Neural cell (in vitro differentiated cells): ENCODE data around the gene NLRX1. TPM values are rescaled to one million over a fixed set of nuclear protein-coding genes. Genes with fewer than 3 reads are reported as not detected.
"Not testable (repeated sequence)": the region's sequence is repeated elsewhere in the genome, so short reads cannot be mapped to it uniquely, and the experiment has no call there.

Experiments
- H2AFZ ChIP-seq: fragments of 200-600, 300-800 bp; sonication (generic), shearing (Covaris generic); 2 replicates; pipeline ENCODE4 v1.6.0; 2014; ENCODE audit warnings: low read depth, mild to moderate bottlenecking, antibody characterized with exemption, low read length, moderate library complexity
- H3F3A ChIP-seq: fragments of 200-600 bp; shearing (Covaris generic); 2 replicates; pipeline ENCODE4 v1.6.1; 2016; ENCODE audit warnings: mild to moderate bottlenecking, moderate library complexity, mixed read lengths, antibody characterized with exemption, low read length; ENCODE audit not compliant: insufficient read depth, poor library complexity, severe bottlenecking
- H3K27ac ChIP-seq: fragments of 200-600, 300-800 bp; sonication (generic), shearing (Covaris generic); 2 replicates; pipeline ENCODE4 v1.5.1; 2014; ENCODE audit warnings: mild to moderate bottlenecking, low read length, moderate library complexity
- H3K27me3 ChIP-seq: fragments of 300-800, 200-600 bp; sonication (generic), shearing (Covaris generic); 2 replicates; pipeline ENCODE4 v1.6.0; 2014; ENCODE audit warnings: mild to moderate bottlenecking, low read depth, low read length, moderate library complexity; ENCODE audit not compliant: insufficient read depth
- H3K36me3 ChIP-seq: fragments of 300-800, 200-600 bp; sonication (generic), shearing (Covaris generic); 2 replicates; pipeline ENCODE4 v1.5.1; 2014; ENCODE audit warnings: mild to moderate bottlenecking, antibody characterized with exemption, low read length, moderate library complexity; ENCODE audit not compliant: insufficient read depth
- H3K4me2 ChIP-seq: fragments of 300-800, 200-600 bp; sonication (generic), shearing (Covaris generic); 2 replicates; pipeline ENCODE4 v1.6.0; 2014; ENCODE audit warnings: mild to moderate bottlenecking, low read length
- H3K4me3 ChIP-seq: fragments of 300-800, 200-600 bp; sonication (generic), shearing (Covaris generic); 2 replicates; pipeline ENCODE4 v1.5.1; 2014; ENCODE audit warnings: mild to moderate bottlenecking, low read length, moderate library complexity
- H3K79me2 ChIP-seq: fragments of 200-600 bp; shearing (Covaris generic); replicated peaks from 2 replicates; pipeline ENCODE4 v1.6.0; 2014; ENCODE audit warnings: mild to moderate bottlenecking, low read length, moderate library complexity; ENCODE audit not compliant: insufficient read depth
- H3K9ac ChIP-seq: fragments of 300-800, 200-600 bp; sonication (generic), shearing (Covaris generic); 2 replicates; pipeline ENCODE4 v1.6.1; 2016; ENCODE audit warnings: mild to moderate bottlenecking, low read length, mixed read lengths
- H3K9me2 ChIP-seq: fragments of 200-600 bp; shearing (Covaris generic); 2 replicates; pipeline ENCODE4 v1.6.1; 2016; ENCODE audit warnings: mild to moderate bottlenecking, low read length, mixed read lengths; ENCODE audit not compliant: insufficient read depth
- H3K9me3 ChIP-seq: fragments of 200-600, 300-800 bp; sonication (generic), shearing (Covaris generic); 2 replicates; pipeline ENCODE4 v1.6.1; 2016; ENCODE audit warnings: mild to moderate bottlenecking, mixed run types, low read length, moderate library complexity, mixed read lengths
- H4K20me1 ChIP-seq: fragments of 200-600 bp; shearing (Covaris generic); 2 replicates; pipeline ENCODE4 v1.6.1; 2016; ENCODE audit warnings: mild to moderate bottlenecking, mixed run types; ENCODE audit not compliant: insufficient read depth
- EP300 ChIP-seq: fragments of 450-650 bp; conservative IDR thresholded peaks from 2 replicates; pipeline ENCODE4 v1.6.1; 2014; ENCODE audit warnings: antibody characterized with exemption, mild to moderate bottlenecking, moderate library complexity; ENCODE audit not compliant: poor library complexity, severe bottlenecking
- EZH2 ChIP-seq: fragments of 200-600, 300-800 bp; shearing (Covaris generic), sonication (generic); IDR thresholded peaks from 2 replicates; pipeline ENCODE4 v1.6.1; 2014; ENCODE audit warnings: antibody characterized with exemption, low read length, borderline replicate concordance, mild to moderate bottlenecking; ENCODE audit not compliant: insufficient read depth, poor library complexity, severe bottlenecking
- MXI1 ChIP-seq: fragments of 450-650 bp; conservative IDR thresholded peaks from 2 replicates; pipeline ENCODE4 v1.6.1; 2014; ENCODE audit warnings: antibody characterized with exemption, mild to moderate bottlenecking; ENCODE audit not compliant: poor library complexity, severe bottlenecking
- POLR2AphosphoS5 ChIP-seq: IDR thresholded peaks from 2 replicates; pipeline ENCODE4 v1.6.1; 2012
- RAD21 ChIP-seq: fragments of 450-650 bp; conservative IDR thresholded peaks from 2 replicates; pipeline ENCODE4 v1.6.1; 2014; ENCODE audit warnings: antibody characterized with exemption, mild to moderate bottlenecking, moderate library complexity
- SMC3 ChIP-seq: fragments of 450-650 bp; conservative IDR thresholded peaks from 2 replicates; pipeline ENCODE4 v1.6.1; 2014; ENCODE audit warnings: antibody characterized with exemption, mild to moderate bottlenecking, moderate library complexity; ENCODE audit not compliant: poor library complexity
- TAF1 ChIP-seq: IDR thresholded peaks from 2 replicates; pipeline ENCODE4 v1.6.1; 2012; ENCODE audit warnings: low read depth
- polyA plus RNA-seq: library from polyadenylated mRNA; depleted of rRNA; stranded (reverse); fragments of >200 nt; gene quantifications from 2 replicates; pipeline ENCODE4 v1.2.3, GENCODE V29; 2014
- TF ChIP-seq, protein P1 (sequence below): fragments of 450-650 bp; IDR thresholded peaks from 2 replicates; pipeline ENCODE4 v1.5.1; 2014; ENCODE audit warnings: antibody characterized with exemption, mild to moderate bottlenecking, moderate library complexity; ENCODE audit not compliant: poor library complexity, severe bottlenecking
- TF ChIP-seq, protein P2 (sequence below): IDR thresholded peaks from 2 replicates; pipeline ENCODE4 v1.6.1; 2012; ENCODE audit warnings: borderline replicate concordance

NLRX1 gene
- polyA plus RNA-seq, 1 donor from 2014 or later = 1.6 TPM

DNA sequence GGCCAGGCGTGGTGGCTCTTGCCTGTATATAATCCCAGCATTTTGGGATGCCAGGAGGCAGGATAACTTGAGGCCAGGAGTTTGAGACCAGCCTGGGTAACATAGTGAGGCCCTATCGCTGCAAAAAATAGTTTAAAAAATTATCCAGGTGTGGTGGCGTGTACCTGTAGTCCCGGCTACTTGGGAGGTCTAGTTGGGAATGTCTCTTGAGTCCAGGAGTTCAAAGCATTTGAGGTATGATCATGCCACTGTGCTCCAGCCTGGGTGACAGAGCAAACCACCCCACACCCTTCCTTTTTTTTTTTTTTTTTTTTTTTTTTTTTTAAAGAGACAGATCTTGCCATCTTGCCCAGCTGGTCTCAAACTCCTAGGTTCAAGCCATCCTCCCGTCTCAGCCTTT is 54.4 kb downstream of the NLRX1 start:
- no peaks in the 10 kb centered on the region for H3F3A ChIP-seq
- H3K4me3 ChIP-seq = no peak overlapping the region
- H3K27ac ChIP-seq = no peak overlapping the region
- H3K9me3 ChIP-seq = no peaks in the 10 kb centered on the region
- H3K9me2 ChIP-seq = no peaks in the 10 kb centered on the region
- no peak overlapping the region for H3K9ac ChIP-seq
- H3K27me3 ChIP-seq = no peaks in the 10 kb centered on the region
- no peaks in the 10 kb centered on the region for H4K20me1 ChIP-seq
- no peaks in the 10 kb centered on the region for H3K36me3 ChIP-seq
- H2AFZ ChIP-seq = no peak overlapping the region
- H3K4me2 ChIP-seq = no peak overlapping the region
- no peak for TF ChIP-seq MXI1
- TF ChIP-seq RAD21 = no peak
- TF ChIP-seq POLR2AphosphoS5 = no peak
- no peak for TF ChIP-seq EZH2
- TF ChIP-seq, protein P1, sequence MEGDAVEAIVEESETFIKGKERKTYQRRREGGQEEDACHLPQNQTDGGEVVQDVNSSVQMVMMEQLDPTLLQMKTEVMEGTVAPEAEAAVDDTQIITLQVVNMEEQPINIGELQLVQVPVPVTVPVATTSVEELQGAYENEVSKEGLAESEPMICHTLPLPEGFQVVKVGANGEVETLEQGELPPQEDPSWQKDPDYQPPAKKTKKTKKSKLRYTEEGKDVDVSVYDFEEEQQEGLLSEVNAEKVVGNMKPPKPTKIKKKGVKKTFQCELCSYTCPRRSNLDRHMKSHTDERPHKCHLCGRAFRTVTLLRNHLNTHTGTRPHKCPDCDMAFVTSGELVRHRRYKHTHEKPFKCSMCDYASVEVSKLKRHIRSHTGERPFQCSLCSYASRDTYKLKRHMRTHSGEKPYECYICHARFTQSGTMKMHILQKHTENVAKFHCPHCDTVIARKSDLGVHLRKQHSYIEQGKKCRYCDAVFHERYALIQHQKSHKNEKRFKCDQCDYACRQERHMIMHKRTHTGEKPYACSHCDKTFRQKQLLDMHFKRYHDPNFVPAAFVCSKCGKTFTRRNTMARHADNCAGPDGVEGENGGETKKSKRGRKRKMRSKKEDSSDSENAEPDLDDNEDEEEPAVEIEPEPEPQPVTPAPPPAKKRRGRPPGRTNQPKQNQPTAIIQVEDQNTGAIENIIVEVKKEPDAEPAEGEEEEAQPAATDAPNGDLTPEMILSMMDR = no peak
- TF ChIP-seq, protein P2, sequence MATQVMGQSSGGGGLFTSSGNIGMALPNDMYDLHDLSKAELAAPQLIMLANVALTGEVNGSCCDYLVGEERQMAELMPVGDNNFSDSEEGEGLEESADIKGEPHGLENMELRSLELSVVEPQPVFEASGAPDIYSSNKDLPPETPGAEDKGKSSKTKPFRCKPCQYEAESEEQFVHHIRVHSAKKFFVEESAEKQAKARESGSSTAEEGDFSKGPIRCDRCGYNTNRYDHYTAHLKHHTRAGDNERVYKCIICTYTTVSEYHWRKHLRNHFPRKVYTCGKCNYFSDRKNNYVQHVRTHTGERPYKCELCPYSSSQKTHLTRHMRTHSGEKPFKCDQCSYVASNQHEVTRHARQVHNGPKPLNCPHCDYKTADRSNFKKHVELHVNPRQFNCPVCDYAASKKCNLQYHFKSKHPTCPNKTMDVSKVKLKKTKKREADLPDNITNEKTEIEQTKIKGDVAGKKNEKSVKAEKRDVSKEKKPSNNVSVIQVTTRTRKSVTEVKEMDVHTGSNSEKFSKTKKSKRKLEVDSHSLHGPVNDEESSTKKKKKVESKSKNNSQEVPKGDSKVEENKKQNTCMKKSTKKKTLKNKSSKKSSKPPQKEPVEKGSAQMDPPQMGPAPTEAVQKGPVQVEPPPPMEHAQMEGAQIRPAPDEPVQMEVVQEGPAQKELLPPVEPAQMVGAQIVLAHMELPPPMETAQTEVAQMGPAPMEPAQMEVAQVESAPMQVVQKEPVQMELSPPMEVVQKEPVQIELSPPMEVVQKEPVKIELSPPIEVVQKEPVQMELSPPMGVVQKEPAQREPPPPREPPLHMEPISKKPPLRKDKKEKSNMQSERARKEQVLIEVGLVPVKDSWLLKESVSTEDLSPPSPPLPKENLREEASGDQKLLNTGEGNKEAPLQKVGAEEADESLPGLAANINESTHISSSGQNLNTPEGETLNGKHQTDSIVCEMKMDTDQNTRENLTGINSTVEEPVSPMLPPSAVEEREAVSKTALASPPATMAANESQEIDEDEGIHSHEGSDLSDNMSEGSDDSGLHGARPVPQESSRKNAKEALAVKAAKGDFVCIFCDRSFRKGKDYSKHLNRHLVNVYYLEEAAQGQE = no peak
- no peak for TF ChIP-seq TAF1
- no peak for TF ChIP-seq SMC3
- H3K79me2 ChIP-seq = peaks cover 18% of the 10 kb centered on the region

DNA sequence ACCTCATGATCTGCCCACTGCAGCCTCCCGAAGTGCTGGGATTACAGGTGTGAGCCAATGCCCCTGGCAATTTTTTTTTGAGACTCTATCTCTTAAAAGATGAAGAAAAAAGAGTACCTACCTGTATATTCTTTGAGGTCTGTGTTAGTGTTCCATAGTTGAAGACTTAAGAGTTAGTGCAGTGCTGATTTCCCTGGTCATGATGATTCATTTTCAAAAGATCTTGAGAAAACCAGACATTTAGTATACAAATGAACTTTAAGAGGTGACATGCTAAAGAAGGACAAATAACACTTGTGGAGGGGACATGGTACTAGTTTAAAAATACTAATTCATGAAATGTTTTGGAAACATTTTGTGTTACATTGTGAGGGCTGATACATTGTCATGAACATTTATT is 55.3 kb downstream of the NLRX1 start:
- TF ChIP-seq, protein P1 = no peak
- TF ChIP-seq EP300 (no peak), RAD21 (no peak), EZH2 (no peak), SMC3 (no peak), TAF1 (no peak), POLR2AphosphoS5 (no peak), MXI1 (no peak)
- TF ChIP-seq, protein P2 = no peak
- H3K36me3 ChIP-seq = no peaks in the 10 kb centered on the region
- H3K4me2 ChIP-seq = no peak overlapping the region
- H3F3A ChIP-seq = no peaks in the 10 kb centered on the region
- H2AFZ ChIP-seq = no peak overlapping the region
- no peaks in the 10 kb centered on the region for H3K27me3 ChIP-seq
- H4K20me1 ChIP-seq = no peaks in the 10 kb centered on the region
- H3K4me3 ChIP-seq = no peak overlapping the region
- H3K9me3 ChIP-seq = no peaks in the 10 kb centered on the region
- no peaks in the 10 kb centered on the region for H3K9me2 ChIP-seq
- peaks cover 18% of the 10 kb centered on the region for H3K79me2 ChIP-seq
- H3K27ac ChIP-seq = no peak overlapping the region
- no peak overlapping the region for H3K9ac ChIP-seq

DNA sequence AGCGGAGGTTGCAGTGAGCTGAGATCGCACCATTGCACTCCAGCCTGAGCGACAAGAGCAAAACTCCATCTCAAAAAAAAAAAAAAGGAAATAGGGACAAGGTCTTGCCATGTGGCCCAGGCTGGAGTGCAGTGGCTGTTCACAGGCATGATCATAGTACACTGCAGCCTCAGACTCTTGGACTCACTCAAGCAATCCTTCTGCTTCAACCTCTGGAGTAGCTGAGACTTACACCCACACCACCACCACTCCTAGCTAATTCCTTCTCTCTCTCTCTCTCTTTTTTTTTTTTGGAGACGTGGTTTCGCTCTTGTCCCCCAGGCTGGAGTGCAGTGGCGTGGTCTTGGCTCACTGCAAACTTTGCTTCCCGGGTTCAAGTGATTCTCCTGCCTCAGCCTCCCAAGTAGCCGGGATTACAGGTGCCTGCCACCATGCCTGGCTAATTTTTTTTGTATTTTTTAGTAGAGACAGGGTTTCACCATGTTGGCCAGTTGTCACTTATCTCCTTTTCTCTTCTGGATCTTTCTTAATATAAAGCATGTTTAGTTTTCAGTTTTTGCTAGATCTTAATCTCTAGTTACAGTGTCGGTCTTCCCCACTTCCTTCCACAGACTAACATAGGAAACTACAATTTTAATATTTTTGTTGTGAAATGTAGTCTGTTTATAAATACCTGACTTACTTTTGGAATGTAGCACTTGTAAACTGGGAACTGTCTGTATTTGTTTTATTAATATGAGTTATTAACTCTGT is 60.2 kb downstream of the NLRX1 start:
- not testable (repeated sequence) for H3K27me3 ChIP-seq, H3K9ac ChIP-seq, H3K4me2 ChIP-seq, H3K9me3 ChIP-seq, H3K27ac ChIP-seq, H2AFZ ChIP-seq, H4K20me1 ChIP-seq, H3F3A ChIP-seq, H3K9me2 ChIP-seq, H3K4me3 ChIP-seq, H3K36me3 ChIP-seq
- peaks cover 16% of the 10 kb centered on the region for H3K79me2 ChIP-seq
